Skin epidermis (tissue), 12 donors: ENCODE measurements around the gene TPTE.
"Not testable (repeated sequence)": the region's sequence is repeated elsewhere in the genome, so short reads cannot be mapped to it uniquely, and the experiment has no call there.

Experiments
- H3K27ac ChIP-seq, 21 experiments: fragments of 200-600 bp; sonication (generic) in 11 of 21; one replicate each; pipeline ENCODE4 v1.5.0; 2020; ENCODE audit warnings: mild to moderate bottlenecking in 3 of 21, inconsistent platforms in 2 of 21, moderate library complexity in 2 of 21
- H3K4me3 ChIP-seq, 7 experiments: fragments of 200-600 bp; sonication (generic) in 2 of 7; one replicate each; pipeline ENCODE4 v1.5.0; 2020; ENCODE audit warnings: inconsistent platforms in 2 of 7, mild to moderate bottlenecking in 2 of 7, moderate library complexity in 1 of 7

Gene TPTE

DNA sequence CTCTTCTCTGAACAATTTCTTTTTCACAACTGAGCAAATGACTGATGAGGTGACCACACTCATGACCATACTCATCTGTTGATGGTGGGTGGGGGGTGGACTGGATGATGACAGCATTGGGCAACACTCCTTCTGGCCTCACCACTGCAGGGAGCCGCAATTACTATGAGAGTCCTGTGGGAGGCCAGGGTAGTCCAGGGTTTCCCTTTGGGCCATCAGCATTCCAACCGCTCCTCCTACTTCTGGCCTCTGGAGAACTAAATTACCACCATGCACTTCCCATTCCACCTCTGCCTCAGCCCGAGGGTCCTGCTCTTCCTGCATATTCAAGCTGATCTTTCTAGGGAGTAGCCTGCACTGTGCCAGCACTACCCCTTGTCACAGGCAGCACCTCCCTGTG, 94.7 kb downstream of the TPTE start:
- H3K4me3 ChIP-seq, H3K27ac ChIP-seq: not testable (repeated sequence)

GRCh38 chr21:10616535-10616934, 95.2 kb downstream of the TPTE start:
- Histone ChIP-seq H3K4me3 (no peak overlapping the region), H3K27ac (no peak overlapping the region)

DNA sequence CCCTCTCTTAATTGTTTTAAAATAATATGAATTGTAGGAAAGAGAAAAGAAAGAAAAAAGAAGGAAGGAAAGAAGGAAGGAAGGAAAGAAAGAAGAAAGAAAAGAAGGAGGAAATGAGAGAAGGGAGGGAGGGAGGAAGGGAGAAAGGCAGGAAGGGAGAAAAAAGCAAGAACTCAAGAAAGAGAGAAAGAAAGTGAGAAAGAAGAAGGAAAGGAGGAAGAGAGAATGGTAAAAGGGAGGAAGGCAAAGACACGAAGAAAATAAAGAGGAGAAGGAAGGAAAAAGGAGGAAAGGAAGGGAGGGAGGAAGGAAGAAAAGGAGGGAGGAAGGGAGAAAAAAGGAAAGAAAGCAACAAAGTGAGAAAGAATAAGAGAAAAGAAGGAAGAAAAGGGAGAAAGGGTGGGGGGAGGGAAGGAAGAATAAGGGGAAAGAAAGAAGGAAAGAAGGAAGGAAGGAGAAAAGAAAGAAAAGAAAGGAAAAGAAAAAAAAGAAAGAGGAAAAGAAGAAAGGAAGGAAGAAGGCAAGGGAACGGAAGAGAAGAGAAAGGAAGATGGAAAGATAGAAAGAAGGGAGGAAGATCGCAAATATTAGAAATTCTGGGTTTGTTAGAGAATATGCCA, 95.9 kb downstream of the TPTE start:
- H3K4me3 ChIP-seq, H3K27ac ChIP-seq: not testable (repeated sequence)

GRCh38 chr21:10627316-10627863, 106.0 kb downstream of the TPTE start:
- Histone ChIP-seq H3K27ac (no peak overlapping the region), H3K4me3 (no peak overlapping the region)

- H3K27ac ChIP-seq, H3K4me3 ChIP-seq: not testable (repeated sequence)
Measured at GRCh38 chr21:10629239-10629638, 107.9 kb downstream of the TPTE start.

GRCh38 chr21:10630829-10631228, 109.4 kb downstream of the TPTE start:
- not testable (repeated sequence) for H3K4me3 ChIP-seq, H3K27ac ChIP-seq

DNA sequence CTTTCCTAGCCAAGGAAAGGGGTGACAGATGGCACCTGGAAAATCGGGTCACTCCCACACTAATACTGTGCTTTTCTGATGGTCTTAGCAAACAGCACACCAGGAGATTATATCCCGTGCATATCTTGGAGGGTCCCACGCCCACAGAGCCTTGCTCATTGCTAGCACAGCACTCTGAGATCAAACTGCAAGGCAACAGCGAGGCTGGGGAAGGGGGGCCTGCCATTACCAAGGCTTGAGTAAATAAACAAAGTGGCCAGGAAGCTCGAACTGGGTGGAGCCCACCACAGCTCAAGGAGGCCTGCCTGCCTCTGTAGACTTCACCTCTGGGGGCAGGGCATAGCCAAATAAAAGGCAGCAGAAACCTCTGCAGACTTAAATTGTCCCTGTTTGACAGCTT, 109.9 kb downstream of the TPTE start:
- H3K27ac ChIP-seq, H3K4me3 ChIP-seq: not testable (repeated sequence)

GRCh38 chr21:10638144-10638543, 116.8 kb downstream of the TPTE start:
- H3K4me3 ChIP-seq, H3K27ac ChIP-seq: not testable (repeated sequence)

DNA sequence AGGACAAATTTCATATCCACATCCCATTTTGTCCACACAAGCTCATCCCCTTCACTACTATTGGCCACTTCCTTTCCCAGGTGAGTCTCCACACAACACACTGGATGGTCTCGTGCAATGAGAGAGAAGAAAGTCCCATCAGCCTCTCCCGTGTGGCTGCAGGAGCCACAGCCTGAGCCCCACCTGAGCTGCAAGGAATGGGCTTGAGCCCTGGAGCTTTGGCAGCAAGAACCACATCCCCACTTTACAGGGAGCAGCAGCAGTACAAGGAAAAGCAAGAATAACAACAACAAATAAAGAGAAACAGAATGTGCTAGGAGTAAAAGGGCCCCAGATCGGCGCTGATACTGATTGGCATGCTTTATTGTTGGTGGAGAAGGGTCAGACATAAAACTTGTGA, 117.7 kb downstream of the TPTE start:
- H3K4me3 ChIP-seq, result no peak overlapping the region

DNA sequence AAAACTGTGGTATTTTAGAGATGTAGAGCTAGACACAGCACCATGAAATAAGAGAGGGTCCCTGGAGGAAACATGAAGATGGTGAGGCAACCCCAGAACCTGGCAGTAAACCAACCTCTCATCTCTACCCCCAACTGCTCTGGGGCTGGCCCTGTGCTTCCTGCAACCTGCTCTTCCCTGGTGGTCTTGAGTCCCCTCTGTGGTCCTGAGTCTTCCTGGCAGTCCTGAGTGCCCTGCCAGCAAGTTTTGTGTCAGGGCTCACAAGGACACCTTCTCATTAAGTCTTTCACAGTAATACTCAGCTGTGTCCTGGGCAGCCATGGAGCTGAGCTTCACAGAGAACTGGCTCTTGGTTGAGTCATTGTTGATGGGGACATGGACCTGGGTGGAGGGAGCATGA, 118.4 kb downstream of the TPTE start:
- not testable (repeated sequence) for H3K27ac ChIP-seq, H3K4me3 ChIP-seq

More for the DNA sequence above, 117.7 kb downstream of the TPTE start:
- no peak overlapping the region for H3K27ac ChIP-seq

DNA sequence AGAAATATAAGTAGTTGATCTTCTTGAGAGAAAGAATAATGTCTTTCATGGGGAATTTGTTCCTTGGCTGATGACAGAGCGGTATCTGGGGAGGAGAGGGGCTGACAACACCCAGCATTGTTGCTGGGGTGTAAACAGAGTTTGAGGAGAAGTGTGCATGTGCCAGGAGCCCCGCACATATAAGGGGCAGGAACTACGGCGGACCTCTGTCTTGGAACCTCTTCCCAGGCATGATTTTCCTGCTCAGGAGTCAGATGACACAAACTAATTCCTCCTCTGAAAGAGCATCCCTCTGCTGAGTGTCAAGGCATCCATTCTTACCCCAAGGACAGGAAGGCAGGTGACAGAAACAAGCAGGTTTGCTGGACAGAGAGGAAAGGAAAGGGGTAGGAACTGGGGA, 119.1 kb downstream of the TPTE start:
- H3K4me3 ChIP-seq, result no peak overlapping the region
- H3K27ac ChIP-seq, result no peak overlapping the region

- no peak overlapping the region for H3K4me3 ChIP-seq
- no peak overlapping the region for H3K27ac ChIP-seq
Measured at GRCh38 chr21:10641107-10641506, 119.7 kb downstream of the TPTE start.

DNA sequence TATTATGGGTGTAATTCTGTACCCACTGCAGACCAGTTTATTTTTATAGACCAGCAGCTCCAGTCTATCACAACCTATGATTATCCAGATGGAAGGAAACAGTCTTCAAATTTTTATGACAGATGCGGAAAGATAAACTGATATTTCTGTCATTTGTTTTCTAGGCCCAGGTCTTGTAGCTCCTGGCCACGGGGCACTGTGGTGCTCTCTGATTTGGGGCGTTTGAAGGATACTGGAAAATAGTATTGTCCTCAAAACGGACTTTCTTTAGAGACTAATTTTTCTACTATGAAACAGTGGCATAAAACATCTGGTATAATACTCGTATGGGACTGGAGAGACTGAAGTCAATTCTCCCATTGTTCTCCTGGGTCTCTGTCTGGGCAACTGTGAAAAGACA, 124.3 kb downstream of the TPTE start:
- H3K27ac ChIP-seq, H3K4me3 ChIP-seq: not testable (repeated sequence)

DNA sequence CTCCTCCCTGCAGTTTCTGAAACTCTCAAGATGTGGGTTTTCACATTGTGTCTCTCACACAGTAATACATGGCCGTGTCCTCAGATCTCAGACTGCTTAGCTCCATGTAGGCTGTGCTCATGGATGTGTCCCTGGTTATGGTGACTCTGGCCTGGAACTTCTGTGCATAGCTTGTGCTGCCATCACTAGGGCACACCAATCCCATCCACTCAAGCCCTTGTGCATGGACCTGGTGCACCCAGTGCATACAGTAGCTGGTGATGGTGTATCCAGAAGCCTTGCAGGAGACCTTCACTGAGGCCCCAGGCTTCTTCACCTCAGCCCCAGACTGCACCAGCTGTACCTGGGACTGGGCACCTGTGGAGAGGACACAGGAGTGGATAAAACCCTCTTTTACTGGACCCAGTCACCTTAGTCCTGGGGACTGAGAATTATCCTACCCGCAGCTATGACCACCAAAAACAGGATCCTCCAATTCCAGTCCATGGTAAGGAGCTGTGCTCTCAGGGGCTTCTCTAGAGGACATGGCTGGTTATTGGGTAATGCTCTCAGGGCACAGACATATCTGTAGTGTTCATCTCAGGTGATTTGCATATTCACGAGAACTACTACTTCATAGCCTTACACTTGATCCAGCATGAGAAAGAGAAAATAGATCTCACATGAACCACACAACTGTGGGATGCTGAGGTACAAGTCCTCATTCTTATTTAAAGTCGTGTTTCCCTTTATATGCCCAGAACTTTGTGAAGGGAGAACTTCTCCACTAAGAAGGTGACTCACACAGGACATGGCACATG, 128.2 kb downstream of the TPTE start:
- H3K27ac ChIP-seq, H3K4me3 ChIP-seq: not testable (repeated sequence)

GRCh38 chr21:10650297-10650696, 128.9 kb downstream of the TPTE start:
- not testable (repeated sequence) for H3K4me3 ChIP-seq, H3K27ac ChIP-seq
